ENCODE data around the gene IL18.
"Not testable (repeated sequence)": the region's sequence is repeated elsewhere in the genome, so short reads cannot be mapped to it uniquely, and the experiment has no call there.

Gene IL18

DNA sequence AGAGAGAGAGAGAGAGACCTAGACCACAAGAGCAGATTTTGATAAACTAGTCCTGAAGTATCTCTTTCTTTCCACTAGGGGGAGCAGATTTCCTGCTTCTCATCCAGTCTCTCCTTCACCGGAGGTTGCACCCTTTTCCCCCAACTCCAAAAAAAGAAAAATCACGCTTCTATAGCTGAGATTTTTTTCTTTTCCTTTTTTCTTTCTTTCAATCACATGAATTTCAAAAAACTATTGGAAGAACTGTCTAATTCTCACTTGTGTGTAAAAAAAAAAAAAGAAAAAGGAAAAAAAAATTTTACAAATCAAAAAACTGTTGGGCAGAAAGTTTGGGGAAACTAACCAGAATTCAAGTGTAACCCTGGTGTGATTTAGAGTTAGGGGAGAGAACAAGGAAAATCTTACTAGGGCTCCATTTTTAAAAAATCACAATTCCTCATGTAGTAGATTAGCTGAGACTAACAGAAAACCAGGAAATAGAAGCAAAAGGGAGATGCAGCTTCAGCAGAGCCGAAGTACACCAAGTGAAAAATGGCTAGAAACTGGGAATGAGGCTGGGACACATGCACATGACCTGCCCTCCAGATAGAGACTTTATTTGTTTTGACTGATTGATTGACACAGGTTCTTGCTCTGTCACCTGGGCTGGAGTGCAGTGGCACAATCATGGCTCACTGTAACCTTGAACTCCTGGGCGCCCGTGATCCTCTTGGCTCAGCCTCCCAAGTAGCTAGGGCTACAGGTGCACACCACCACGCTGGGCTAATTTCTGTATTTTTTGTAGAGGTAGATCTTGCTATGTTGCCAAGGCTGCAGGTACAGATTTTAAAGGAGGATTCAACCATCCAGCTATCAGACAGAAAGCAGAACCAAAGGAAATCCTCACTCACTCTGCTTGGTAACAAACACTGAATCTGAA is 50.1 kb downstream of the IL18 start:
- no peak for DNase-seq

DNA sequence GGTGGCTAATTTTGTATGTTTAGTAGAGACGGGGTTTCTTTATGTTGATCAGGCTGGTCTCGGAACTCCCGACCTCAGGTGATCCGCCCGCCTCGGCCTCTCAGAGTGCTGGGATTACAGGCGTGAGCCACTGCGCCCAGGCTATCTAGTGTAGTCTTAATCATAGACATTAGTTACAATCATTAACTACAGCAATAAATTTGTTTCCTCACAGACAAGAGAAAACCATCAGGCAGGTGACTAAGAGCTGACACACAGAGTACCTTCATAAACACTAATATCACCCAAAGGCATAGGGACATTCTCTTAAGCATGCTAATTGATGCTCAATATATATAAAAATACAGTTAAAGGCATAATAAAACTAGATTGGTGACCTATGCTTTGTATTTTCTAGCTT is 57.8 kb downstream of the IL18 start:
- no peak for DNase-seq

DNA sequence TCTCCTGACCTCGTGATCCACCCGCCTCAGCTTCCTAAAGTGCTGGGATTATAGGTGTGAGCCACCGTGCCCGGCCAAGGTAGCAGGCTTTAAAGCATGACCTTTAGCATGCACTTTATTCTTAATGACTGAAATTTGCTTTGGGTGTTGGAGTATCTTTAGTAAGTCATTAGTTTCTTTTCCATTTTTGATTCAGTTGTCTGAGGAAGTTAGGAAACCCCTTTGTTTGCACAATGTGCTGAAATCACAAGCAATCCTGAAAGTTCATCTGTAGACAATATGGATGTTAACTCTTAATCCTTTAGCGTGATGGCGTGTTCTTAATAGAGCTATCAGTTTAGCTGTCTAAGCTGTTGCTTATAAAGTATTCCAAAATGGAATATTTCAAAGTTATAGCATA is 60.4 kb downstream of the IL18 start:
- no peak for DNase-seq

DNA sequence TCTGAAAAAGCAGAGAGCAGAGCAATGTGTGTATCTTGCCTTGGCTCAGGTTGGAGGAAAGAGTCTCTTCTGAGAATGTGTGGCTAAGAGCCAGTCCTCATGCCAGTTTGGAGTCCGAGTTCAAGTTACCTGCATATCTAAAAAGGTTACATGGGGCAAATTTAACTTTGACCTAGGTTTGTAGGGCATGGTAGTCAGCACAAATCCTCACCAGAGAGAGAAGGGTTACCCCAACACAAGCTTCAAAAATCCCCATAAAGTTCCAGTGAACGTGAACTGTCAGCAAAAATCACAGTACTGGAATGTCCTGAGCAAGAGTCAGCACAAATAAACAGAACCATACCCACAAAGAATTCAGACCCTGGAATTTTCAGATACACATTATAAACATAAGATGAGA is 63.4 kb downstream of the IL18 start:
- DNase-seq, result no peak

DNA sequence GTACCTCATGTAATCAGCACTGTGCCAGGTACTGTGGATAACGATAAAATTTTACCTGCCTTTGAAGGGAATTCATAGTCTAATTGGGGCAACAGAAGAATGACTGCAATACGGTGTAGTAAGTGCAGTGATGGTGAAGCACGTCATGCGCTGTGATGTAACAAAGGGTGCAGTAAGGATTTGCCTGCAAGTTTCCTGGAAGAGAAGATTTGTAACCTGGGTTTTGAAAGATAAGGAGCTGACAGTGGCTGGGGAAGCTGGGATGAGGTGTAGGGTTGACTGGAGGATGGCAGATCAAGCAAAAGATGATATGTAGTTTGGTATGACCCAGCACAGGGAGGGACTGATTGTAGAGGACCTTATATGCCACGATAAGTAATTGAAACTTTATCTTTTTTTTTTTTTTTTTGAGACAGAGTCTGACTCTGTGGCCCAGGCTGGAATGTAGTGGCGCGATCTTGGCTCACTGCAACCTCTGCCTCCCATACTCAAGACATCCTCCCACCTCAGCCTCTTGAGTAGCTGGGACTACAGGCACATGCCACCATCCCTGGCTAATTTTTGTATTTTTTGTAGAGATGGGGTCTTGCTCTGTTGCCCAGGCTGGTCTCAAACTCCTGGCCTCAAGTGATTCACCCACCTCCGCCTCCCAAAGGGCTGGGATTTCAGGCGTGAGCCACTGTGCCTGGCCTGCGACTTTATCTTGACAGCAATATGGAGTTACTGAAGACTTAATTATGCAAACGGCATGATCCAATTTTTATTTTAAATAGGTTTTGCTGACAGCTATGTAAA is 66.0 kb downstream of the IL18 start:
- no peak for DNase-seq

DNA sequence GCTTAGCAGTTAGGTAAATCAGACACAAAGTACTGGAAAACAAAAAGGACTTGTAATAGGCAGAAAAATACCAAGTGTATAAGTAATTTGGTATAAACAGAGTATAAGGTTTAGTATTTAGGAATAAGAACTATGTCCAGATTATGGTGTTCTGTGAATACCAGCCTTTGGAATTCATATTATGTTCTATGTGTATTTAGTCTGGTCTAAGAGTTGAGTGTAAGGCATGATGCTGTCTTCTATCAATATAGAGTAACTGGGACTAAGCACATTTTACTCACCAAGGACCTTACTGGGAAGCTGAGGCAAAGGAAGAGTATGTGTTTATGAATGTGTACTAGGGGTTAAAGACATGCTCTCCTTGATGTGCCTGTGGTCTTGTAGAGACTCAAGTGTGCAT is 67.7 kb downstream of the IL18 start:
- no peak for DNase-seq

DNA sequence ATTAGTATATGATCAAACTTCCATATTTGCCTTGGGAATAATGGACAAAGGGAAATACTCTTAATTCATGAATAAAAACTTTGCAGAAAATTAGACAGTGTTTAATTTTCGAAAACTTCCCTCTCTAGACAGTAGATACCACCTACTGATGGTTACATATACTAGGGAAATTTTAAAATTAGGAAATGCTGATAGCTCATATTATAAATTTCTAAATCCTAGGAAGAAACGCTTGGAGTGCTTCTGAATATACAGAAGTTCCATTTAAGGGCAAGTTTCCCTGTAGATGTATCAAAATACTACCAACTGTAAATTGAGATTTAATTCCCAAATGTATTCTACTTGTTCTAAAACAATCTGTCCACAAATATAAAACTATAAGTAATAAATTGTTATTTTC is 68.6 kb downstream of the IL18 start:
- not testable (repeated sequence) for DNase-seq

All from T1000 (cell line).